Tongue (tissue), 2 donors: ENCODE results near the gene SHANK3. TPM values are rescaled to one million over a fixed set of nuclear protein-coding genes. Genes with fewer than 3 reads are reported as not detected.
"Not testable (repeated sequence)": the region's sequence is repeated elsewhere in the genome, so short reads cannot be mapped to it uniquely, and the experiment has no call there.

ENCODE experiments used
- DNase-seq: peaks from one replicate; pipeline ENCODE4 v3.0.0-alpha.2; 2015
- total RNA-seq: library from RNA; depleted of rRNA; stranded (reverse); fragments of >200 nt; gene quantifications from one replicate; pipeline ENCODE4 v1.2.3, GENCODE V29; 2014

SHANK3 gene
- total RNA-seq, result 10.1 TPM

GRCh38 chr22:50672471-50673230 lies at the start of gene SHANK3:
Gene SHANK3, plus strand, starts transcription at chr22:50672823.
- peak; percentile 7 for DNase-seq

DNA sequence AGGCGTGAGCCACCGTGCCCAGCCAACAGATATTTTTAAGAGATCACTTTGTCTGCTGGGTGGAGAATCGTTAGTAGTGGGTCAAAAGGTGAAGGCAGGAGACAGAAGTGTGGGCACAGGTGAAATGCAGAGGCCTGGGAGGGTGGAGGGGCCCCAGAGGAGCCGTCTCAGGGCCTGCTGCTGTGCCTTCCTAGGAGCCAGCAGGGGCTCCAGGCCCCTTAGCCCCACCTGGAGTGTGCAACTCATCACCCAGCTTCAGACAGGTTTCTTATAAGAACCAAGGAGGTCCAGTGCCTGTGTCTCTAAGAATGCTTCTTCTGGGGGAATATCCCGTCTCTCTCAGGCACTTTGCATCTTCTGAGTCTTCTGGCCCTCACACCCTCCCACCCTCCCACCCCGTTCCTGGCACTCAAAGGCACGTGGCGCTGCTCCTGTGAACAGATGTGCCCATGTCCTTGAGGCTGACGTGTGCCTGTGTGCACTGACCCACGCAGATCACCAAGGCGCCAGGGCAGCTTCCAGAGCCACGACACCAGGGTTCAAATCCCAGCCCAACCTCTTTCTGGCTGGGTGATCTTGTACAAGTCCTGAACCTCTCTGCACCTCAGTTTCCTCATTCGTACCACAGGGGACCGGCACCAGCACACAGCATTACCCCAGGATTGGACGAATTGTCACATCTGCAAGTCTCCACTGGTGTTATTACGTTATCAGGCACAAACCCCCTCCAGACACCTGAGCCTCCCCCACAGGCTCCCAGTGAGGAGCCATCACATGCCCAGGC lies 48.1 kb upstream of the SHANK3 start:
- no peak for DNase-seq

DNA sequence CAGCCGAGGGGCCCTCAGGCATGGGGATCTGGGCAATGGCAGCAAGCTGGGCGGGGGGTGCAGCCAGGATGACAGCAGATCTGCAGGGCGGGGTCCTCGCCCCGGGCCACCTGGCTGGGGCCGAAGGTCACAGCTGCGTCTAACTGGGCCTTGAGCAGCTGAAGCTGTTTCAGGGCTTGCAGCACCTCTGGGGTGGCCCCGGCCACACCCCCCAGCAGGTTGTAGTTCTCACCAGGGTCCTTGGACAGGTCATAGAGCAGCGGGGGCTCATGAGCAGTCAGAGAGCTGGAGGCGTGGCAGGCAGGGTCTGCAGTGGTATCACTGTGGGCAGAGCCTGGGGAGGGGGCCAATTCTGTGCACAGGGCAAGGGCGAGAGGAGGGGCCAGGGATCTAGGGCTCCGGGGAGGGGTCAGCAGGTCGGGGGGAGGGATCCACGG lies 47.5 kb upstream of the SHANK3 start:
- DNase-seq, result no peak

GRCh38 chr22:50625568-50626313 lies 46.9 kb upstream of the SHANK3 start:
- no peak for DNase-seq

- no peak for DNase-seq
These were observed 46.2 kb upstream of the SHANK3 start for GRCh38 chr22:50626314-50626849.

DNA sequence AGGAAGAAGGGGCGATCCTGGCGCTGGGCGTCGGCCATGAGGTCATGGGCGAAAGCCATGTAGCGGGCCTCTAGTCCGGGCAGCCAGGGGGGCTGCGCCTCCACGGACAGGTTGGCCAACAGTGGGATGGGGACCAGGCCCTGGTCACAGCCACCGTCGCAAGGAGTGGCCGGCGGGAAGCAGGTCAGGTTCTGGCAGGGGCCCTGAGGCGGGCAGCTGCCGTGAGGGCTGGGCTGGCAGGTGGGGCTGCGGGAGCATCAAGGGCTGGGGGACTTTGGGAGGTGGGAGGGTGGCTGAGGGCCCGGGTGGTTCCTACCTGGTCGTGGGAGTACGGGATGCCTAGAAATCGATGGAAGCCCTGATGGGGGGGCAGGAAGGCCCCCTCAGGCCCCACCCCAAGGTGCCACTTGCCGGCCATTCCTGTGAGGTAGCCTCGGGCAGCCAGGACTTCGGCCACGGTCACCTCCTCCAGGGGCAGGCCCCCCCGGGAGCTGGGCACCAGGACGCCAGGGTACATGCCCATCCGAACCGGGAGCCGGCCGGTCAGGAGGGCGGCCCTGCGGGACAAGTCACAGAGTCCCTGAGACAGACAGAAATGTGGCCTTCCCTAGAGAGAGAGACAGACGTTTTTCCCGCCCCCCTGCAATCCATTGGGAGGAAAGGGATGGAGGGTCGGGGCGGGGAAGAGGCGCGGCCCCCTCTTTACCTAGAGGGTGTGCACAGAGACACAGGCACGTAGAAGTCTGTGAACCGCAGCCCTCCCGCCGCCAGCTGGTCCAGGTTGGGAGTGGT lies 45.6 kb upstream of the SHANK3 start:
- DNase-seq, result no peak

DNA sequence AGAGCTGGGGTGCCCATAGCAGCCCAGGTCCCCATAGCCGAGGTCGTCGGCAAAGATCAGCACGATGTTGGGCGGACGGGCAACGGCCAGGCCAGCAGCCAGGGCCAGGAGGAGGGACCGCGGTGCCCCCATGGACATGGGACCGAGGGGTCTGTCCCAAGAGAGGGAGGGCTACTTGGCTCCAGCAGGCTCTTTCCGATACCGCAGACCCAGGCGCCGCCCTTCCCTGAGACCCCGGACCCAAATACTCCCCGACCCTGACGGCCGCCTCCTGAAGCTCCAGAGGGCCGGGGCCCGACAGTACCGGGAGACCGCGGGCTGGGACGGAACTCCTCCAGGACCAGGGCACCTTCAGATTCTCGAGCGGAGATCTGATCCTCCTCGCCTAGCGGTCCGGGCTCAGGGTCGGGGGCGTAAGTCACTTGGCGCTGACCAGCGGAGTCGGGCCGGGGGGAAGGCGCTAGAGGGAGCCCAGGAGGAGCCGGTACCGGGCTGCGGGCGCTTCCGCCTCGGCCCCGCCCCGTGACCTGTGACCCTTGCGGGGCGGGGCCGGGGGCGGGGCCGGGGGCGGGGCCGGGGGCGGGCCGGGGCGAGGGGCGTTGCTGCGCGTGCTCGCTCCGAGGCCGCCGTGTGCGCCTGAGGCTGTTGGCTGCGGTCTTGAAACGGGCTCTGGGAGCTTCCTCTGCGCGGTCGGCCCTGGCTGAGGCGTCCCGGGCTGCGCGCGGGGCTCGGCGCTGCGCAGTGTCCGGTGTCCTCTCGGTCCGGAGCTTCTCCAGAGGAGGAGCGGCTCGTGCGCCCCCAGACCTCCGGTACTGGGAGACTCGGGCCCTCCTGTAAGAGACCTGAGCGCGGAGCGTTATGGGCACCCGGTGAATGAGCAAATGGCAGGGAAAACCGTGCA lies 44.7 kb upstream of the SHANK3 start, which contains the start of gene ARSA:
Gene ARSA, minus strand, starts transcription at position 511 of the 901 bp plus-strand sequence. Its CDS starts 373 bp downstream, at position 138.
- DNase-seq, result peak; percentile 91

GRCh38 chr22:50628543-50629134 lies 44.0 kb upstream of the SHANK3 start:
- DNase-seq, result no peak

DNA sequence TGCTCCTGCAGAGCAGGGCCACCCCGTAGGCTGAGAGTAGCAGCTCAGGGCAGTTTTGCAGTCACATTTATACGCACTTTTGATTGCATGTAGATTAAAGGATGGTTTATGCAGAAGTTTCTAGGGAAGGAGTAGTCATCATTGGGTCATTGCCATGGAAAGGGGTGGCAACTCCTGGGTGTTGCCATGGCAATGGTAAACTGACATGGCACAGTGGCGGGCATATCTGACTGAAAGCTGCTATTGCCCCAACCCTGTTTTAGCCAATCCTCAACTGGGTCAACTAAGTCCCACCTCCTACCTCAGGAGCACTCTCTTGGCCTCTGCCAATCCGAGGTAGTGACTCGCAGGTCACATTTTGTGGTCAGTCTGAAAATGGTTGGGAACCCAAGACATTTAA lies 42.2 kb upstream of the SHANK3 start:
- no peak for DNase-seq

- DNase-seq, result no peak
These were observed 39.5 kb upstream of the SHANK3 start for GRCh38 chr22:50633086-50633485.

DNA sequence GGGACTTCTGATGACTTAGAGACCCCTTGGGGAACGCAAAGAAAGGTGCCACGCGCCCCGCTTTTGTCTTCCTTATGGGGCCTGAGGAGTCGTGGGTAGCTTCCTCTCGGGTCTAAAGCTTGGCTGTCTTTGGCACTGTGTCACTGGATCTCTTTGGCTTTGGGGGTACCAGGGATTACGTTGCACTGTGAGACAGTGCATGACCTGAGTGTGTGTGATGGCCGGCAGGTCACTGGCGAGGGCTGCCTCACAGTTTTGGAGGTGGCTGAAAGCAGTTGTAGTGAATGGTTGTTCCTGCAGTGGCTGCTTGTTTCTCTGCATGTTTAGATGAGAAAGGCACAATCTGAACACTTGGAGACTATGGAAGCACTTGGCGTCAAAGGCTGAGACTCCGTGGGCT lies 38.9 kb upstream of the SHANK3 start:
- no peak for DNase-seq

- DNase-seq, result no peak
These were observed 37.0 kb upstream of the SHANK3 start for GRCh38 chr22:50635591-50635990.

GRCh38 chr22:50640296-50640695 lies 32.3 kb upstream of the SHANK3 start:
- not testable (repeated sequence) for DNase-seq

DNA sequence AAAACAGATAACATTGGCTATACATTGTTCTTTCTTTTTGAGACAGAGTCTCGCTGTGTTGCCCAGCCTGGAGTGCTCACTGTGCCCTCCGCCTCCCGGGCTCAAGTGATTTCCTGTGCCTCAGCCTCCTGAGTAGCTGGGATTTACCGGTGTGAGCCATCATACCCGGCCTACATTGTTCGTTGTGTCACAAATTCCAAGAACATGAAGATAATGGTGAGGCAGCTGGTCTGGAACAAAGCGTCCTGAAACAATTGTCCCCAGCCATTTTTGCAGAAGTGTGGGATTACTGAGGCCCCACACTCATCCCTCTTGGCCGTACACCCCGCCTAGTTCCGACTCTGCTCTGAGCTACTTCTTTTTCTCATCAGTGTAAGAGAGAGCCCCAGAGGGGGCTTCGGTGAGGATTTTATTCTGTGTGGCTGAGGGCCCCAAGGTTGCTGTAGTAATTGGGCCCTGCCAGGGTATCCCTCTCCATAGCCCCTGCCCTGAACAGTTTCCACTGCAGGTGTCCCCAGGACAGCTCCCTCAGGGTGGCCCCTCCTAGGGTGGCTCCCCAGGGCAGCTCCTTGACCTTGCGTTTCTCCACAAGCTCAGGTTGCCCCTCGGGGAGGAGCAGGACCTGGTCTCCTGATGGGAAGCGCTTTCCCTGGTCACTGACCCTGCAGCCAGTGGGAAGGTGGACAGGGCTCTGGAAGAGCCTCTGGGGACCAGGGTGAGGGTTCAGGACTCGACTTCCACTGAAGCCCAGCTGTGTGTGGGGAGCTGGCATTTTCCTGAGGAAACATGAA lies 31.6 kb upstream of the SHANK3 start:
- no peak for DNase-seq

GRCh38 chr22:50641696-50642607 lies 30.7 kb upstream of the SHANK3 start:
- peak; percentile 73 for DNase-seq

DNA sequence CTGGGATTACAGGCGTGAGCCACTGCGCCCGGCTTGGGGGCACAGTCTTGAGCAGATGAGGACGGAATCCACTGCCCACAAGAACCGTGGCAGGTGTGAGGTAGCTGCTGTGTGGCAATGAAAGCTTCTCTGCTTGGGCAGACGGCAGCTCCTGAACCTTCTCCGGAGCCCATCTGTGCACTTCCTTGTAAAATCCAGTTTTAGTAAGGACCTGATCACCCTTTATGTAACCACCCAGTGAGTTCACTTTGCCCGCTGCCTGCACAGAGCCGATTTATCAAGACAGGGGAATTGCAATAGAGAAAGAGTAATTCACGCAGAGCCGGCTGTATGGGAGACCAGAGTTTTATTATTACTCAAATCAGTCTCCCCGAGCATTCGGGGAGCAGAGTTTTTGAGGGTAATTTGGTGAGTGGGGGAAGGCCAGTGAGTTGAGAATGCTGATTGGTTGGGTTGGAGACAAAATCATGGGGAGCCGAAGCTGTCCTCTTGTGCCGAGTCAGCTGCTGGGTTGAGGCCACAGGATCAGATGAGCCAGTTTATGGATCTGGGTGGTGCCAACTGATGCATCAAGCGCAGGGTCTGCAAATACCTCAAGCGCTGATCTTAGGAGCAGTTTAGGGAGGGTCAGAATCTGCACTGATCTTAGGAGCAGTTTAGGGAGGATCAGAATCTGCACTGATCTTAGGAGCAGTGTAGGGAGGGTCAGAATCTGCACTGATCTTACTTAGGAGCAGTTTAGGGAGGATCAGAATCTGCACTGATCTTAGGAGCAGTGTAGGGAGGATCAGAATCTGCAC lies 29.4 kb upstream of the SHANK3 start:
- DNase-seq, result not testable (repeated sequence)

GRCh38 chr22:50643821-50644101 lies 28.9 kb upstream of the SHANK3 start:
- not testable (repeated sequence) for DNase-seq
